HG03571 (cell line): ENCODE measurements around the gene ZMYM3.

Experiments used
- ATAC-seq: cut with Tn5 transposase; IDR thresholded peaks from one replicate; pipeline ENCODE4 v1.9.1; 2021; ENCODE audit not compliant: unreplicated experiment

ZMYM3 gene

GRCh38 chrX:71214604-71215337, 39.2 kb downstream of the ZMYM3 start:
- ATAC-seq = no peak

- no peak for ATAC-seq
These were observed 39.8 kb downstream of the ZMYM3 start for GRCh38 chrX:71214152-71214551.

- ATAC-seq = no peak
These were observed 41.4 kb downstream of the ZMYM3 start for GRCh38 chrX:71212536-71212935.

- no peak for ATAC-seq
These were observed 43.1 kb downstream of the ZMYM3 start for GRCh38 chrX:71210816-71211215.

- no peak for ATAC-seq
These were observed 54.5 kb downstream of the ZMYM3 start for GRCh38 chrX:71199252-71200008.

GRCh38 chrX:71198066-71198465, 55.9 kb downstream of the ZMYM3 start:
- ATAC-seq = peak; percentile 69

- no peak for ATAC-seq
These were observed 57.8 kb downstream of the ZMYM3 start for GRCh38 chrX:71195964-71196649.

GRCh38 chrX:71191248-71191647, 62.7 kb downstream of the ZMYM3 start:
- ATAC-seq = no peak
